Mesothelial cell of epicardium (in vitro differentiated cells): ENCODE results near the gene RIIAD1. TPM values are rescaled to one million over a fixed set of nuclear protein-coding genes. Genes with fewer than 3 reads are reported as not detected.

Experiments used
- DNase-seq, 2 experiments: peaks; one replicate each; pipeline ENCODE4 v3.0.0; 2021; ENCODE audit warnings: low spot score in 2 of 2; ENCODE audit not compliant: unreplicated experiment in 2 of 2
- H3K27ac Mint-ChIP-seq: 2 replicates; pipeline ENCODE4 v1.8.0; 2021; ENCODE audit warnings: mixed read lengths
- H3K27me3 Mint-ChIP-seq: 2 replicates; pipeline ENCODE4 v1.8.0; 2021; ENCODE audit warnings: low read depth, mixed read lengths
- H3K36me3 Mint-ChIP-seq: 2 replicates; pipeline ENCODE4 v1.8.0; 2021; ENCODE audit warnings: mixed read lengths
- H3K4me1 Mint-ChIP-seq: 2 replicates; pipeline ENCODE4 v1.8.0; 2021; ENCODE audit warnings: mixed read lengths
- H3K4me3 Mint-ChIP-seq: 2 replicates; pipeline ENCODE4 v1.8.0; 2021; ENCODE audit warnings: mild to moderate bottlenecking, moderate library complexity, mixed read lengths
- H3K9me3 Mint-ChIP-seq: 2 replicates; pipeline ENCODE4 v1.8.0; 2021; ENCODE audit warnings: mixed read lengths
- total RNA-seq: library from RNA; stranded (reverse); gene quantifications from 3 replicates; pipeline ENCODE4 v1.2.1, GENCODE V29; 2021
- TF ChIP-seq, protein P1 (sequence below): fragments of 200-600 bp; sonication (generic); IDR thresholded peaks from one replicate; pipeline ENCODE4 v1.5.0; 2021; ENCODE audit warnings: antibody characterized with exemption; ENCODE audit not compliant: unreplicated experiment

RIIAD1 gene
- total RNA-seq, 1 donor from 2014 or later = not detected

DNA sequence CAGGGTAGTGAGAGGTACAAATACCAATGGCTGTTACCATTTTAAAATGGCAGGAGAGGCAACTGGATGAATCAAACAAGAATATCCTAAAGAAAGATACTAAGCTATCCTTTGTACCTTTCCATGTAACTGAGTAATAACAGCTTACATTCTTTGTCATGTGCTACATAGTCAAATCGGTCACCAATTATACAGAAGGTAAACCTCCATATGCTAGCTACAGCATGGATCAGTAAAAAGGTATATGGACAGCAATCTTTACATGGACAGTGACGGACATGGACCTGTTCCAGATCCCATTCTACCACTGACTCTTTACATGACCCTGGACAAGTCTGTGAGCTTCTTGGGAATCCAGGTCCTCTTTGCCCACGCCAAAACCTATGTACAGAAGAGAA, 55.3 kb downstream of the RIIAD1 start:
- no peaks in the 10 kb centered on the region for H3K27me3 Mint-ChIP-seq
- no peak for DNase-seq
- H3K9me3 Mint-ChIP-seq = no peaks in the 10 kb centered on the region
- H3K4me1 Mint-ChIP-seq = no peaks in the 10 kb centered on the region
- H3K4me3 Mint-ChIP-seq = no peak overlapping the region
- TF ChIP-seq, protein P1, sequence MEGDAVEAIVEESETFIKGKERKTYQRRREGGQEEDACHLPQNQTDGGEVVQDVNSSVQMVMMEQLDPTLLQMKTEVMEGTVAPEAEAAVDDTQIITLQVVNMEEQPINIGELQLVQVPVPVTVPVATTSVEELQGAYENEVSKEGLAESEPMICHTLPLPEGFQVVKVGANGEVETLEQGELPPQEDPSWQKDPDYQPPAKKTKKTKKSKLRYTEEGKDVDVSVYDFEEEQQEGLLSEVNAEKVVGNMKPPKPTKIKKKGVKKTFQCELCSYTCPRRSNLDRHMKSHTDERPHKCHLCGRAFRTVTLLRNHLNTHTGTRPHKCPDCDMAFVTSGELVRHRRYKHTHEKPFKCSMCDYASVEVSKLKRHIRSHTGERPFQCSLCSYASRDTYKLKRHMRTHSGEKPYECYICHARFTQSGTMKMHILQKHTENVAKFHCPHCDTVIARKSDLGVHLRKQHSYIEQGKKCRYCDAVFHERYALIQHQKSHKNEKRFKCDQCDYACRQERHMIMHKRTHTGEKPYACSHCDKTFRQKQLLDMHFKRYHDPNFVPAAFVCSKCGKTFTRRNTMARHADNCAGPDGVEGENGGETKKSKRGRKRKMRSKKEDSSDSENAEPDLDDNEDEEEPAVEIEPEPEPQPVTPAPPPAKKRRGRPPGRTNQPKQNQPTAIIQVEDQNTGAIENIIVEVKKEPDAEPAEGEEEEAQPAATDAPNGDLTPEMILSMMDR = no peak
- peaks cover 17% of the 10 kb centered on the region for H3K36me3 Mint-ChIP-seq
- H3K27ac Mint-ChIP-seq = no peak overlapping the region

DNA sequence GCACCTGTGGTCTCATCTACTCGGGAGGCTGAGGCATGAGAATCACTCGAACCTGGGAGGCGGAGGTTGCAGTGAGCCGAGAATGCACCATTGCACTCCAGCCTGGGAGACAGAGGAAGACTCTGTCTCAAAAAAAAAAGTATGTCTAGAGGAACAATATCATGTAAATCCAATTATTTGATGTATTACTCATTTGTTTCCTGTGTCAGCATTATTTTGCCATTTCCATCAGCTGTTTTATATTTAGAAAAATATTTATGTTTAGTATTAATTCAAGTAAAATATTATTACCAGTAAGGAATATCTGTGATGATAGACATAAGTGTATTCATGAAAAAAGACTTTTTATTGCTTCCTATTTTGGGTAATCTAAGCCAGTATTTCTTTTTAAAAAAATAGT, 56.0 kb downstream of the RIIAD1 start:
- no peaks in the 10 kb centered on the region for H3K9me3 Mint-ChIP-seq
- no peak overlapping the region for H3K4me3 Mint-ChIP-seq
- no peaks in the 10 kb centered on the region for H3K27me3 Mint-ChIP-seq
- no peaks in the 10 kb centered on the region for H3K4me1 Mint-ChIP-seq
- peaks cover 17% of the 10 kb centered on the region for H3K36me3 Mint-ChIP-seq
- DNase-seq = no peak
- TF ChIP-seq, protein P1 = no peak
- no peak overlapping the region for H3K27ac Mint-ChIP-seq

Other genes with a start within 250 kb of the RIIAD1 start
- gene CGN, start 210.1 kb upstream of the RIIAD1 start, total RNA-seq = 37.5 to 39.1 TPM (median 38.9 TPM) in 3 replicates
- 14.8 to 17.3 TPM (median 17.3 TPM) in 3 replicates for gene TUFT1, start 181.2 kb upstream of the RIIAD1 start, total RNA-seq
- gene SNX27, start 109.5 kb upstream of the RIIAD1 start, total RNA-seq = 41.5 to 44.0 TPM (median 43.4 TPM) in 3 replicates
- gene CELF3, start 4.7 kb upstream of the RIIAD1 start, total RNA-seq = 0.88 to 1.2 TPM (median 1.1 TPM) in 3 replicates
- 70.6 to 73.1 TPM (median 72.0 TPM) in 3 replicates for gene MRPL9, start 42.0 kb downstream of the RIIAD1 start, total RNA-seq
- gene TDRKH, start 69.0 kb downstream of the RIIAD1 start, total RNA-seq = 8.2 to 9.9 TPM (median 8.4 TPM) in 3 replicates
- gene LINGO4, start 83.9 kb downstream of the RIIAD1 start, total RNA-seq = not detected in 3 replicates
- not detected in 3 replicates for gene RORC, start 110.3 kb downstream of the RIIAD1 start, total RNA-seq
- 0.38 to 0.65 TPM (median 0.53 TPM) in 3 replicates for gene C2CD4D, start 118.3 kb downstream of the RIIAD1 start, total RNA-seq
- gene THEM5, start 132.2 kb downstream of the RIIAD1 start, total RNA-seq = not detected in 3 replicates
- gene THEM4, start 188.0 kb downstream of the RIIAD1 start, total RNA-seq = 23.3 to 24.3 TPM (median 24.1 TPM) in 3 replicates